Glutamatergic neuron (in vitro differentiated cells): ENCODE data around the gene ATRNL1. TPM values are rescaled to one million over a fixed set of nuclear protein-coding genes. Genes with fewer than 3 reads are reported as not detected.
"Not testable (repeated sequence)": the region's sequence is repeated elsewhere in the genome, so short reads cannot be mapped to it uniquely, and the experiment has no call there.

ENCODE experiments used
- DNase-seq: peaks from one replicate; pipeline ENCODE4 v3.0.0; 2022
- H3K27ac Mint-ChIP-seq: one replicate; pipeline ENCODE4 v1.8.0; 2020; ENCODE audit warnings: mild to moderate bottlenecking, mixed read lengths, inconsistent platforms; ENCODE audit not compliant: unreplicated experiment
- H3K27me3 Mint-ChIP-seq: one replicate; pipeline ENCODE4 v1.8.0; 2020; ENCODE audit warnings: mild to moderate bottlenecking, moderate library complexity, mixed read lengths, inconsistent platforms; ENCODE audit not compliant: unreplicated experiment
- H3K36me3 Mint-ChIP-seq: one replicate; pipeline ENCODE4 v1.8.0; 2020; ENCODE audit warnings: mild to moderate bottlenecking, mixed read lengths, inconsistent platforms; ENCODE audit not compliant: unreplicated experiment
- H3K4me1 Mint-ChIP-seq: one replicate; pipeline ENCODE4 v1.8.0; 2020; ENCODE audit warnings: mild to moderate bottlenecking, low read depth, mixed read lengths, inconsistent platforms; ENCODE audit not compliant: unreplicated experiment
- H3K4me3 Mint-ChIP-seq: one replicate; pipeline ENCODE4 v1.8.0; 2020; ENCODE audit warnings: mild to moderate bottlenecking, mixed read lengths, inconsistent platforms; ENCODE audit not compliant: unreplicated experiment
- H3K9me3 Mint-ChIP-seq: one replicate; pipeline ENCODE4 v1.8.0; 2020; ENCODE audit warnings: mild to moderate bottlenecking, moderate library complexity, mixed read lengths, inconsistent platforms; ENCODE audit not compliant: unreplicated experiment
- total RNA-seq: library from RNA; stranded (reverse); fragmentation: NEBNext Ultra II Directional; extraction: Animal tissue kit (Norgen Biotek cat#: 25700); gene quantifications from one replicate; pipeline ENCODE4 v1.2.1, GENCODE V29; 2021; ENCODE audit not compliant: unreplicated experiment
- TF ChIP-seq, protein P1 (sequence below): fragments of 200-600 bp; sonication (generic); IDR thresholded peaks from one replicate; pipeline ENCODE4 v1.5.0; 2021; ENCODE audit not compliant: partially characterized antibody, unreplicated experiment

The ATRNL1 gene
- total RNA-seq, 1 donor from 2014 or later: 35.9 TPM

DNA sequence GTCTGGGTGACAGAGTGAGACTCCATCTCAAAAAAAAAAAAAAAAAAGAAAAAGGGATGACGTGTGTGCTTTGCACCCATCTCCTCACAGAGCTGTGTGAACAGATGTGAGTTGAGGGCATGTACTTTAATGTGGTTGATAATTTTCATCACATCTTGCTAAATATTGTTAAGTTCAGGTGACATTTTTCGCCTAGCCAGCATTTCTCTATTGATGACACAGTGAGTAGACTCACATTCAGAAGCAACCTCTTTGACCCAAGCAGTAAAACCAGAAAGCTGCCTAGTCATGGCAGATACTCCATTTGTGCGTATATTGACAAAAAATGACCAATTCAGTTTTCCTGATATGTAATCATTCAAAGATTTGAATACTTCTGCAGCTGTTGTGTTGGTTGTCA lies 126.0 kb downstream of the ATRNL1 start:
- no peak for DNase-seq
- H3K4me1 Mint-ChIP-seq: no peaks in the 10 kb centered on the region
- H3K27me3 Mint-ChIP-seq: no peaks in the 10 kb centered on the region
- peaks cover 12% of the 10 kb centered on the region for H3K36me3 Mint-ChIP-seq
- peaks cover 1% of the 10 kb centered on the region for H3K9me3 Mint-ChIP-seq
- no peak overlapping the region for H3K27ac Mint-ChIP-seq
- H3K4me3 Mint-ChIP-seq: no peak overlapping the region
- TF ChIP-seq, protein P1, sequence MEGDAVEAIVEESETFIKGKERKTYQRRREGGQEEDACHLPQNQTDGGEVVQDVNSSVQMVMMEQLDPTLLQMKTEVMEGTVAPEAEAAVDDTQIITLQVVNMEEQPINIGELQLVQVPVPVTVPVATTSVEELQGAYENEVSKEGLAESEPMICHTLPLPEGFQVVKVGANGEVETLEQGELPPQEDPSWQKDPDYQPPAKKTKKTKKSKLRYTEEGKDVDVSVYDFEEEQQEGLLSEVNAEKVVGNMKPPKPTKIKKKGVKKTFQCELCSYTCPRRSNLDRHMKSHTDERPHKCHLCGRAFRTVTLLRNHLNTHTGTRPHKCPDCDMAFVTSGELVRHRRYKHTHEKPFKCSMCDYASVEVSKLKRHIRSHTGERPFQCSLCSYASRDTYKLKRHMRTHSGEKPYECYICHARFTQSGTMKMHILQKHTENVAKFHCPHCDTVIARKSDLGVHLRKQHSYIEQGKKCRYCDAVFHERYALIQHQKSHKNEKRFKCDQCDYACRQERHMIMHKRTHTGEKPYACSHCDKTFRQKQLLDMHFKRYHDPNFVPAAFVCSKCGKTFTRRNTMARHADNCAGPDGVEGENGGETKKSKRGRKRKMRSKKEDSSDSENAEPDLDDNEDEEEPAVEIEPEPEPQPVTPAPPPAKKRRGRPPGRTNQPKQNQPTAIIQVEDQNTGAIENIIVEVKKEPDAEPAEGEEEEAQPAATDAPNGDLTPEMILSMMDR: no peak

DNA sequence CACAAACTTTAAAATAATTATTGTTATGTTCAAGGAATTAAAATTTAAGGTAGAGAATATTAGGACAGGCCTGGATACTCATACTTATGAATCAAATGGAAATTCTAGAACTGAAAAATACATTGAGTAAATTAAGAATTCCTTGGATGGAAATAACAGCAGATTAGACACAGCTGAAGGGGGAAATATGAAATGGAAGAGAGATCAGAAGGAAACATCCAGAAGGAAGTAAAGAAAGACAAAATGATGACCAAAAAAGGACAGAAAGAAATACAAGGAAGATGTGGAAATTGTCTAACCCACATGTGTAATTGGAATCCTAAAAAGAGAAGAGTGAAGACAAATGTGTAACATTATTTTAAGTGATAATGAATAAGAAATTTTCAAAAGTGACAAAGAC lies 128.9 kb downstream of the ATRNL1 start:
- Mint-ChIP-seq H3K4me3 (no peak overlapping the region), H3K36me3 (peaks cover 12% of the 10 kb centered on the region), H3K9me3 (peaks cover 1% of the 10 kb centered on the region), H3K27me3 (no peaks in the 10 kb centered on the region), H3K4me1 (no peaks in the 10 kb centered on the region), H3K27ac (no peak overlapping the region)
- TF ChIP-seq, protein P1: no peak
- no peak for DNase-seq

DNA sequence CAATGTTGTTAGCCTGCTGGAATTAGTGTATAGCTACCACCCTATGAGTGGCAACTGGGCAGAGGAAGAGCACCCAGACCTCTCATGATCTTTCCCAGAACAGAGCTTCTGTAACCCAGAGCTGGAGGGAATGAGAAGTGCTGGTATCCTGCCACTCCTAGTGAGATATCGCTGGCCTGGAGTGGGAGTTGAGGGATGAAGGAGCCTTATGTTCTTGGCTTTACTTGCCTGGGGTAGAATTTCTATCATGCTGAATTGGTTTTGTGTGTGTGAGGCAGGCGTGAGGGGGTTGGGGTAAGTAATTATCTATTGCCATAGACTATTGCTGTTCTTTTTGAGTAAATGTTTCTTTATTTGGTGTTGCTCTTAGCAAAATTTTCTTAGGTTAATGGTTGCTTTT lies 146.6 kb downstream of the ATRNL1 start:
- Mint-ChIP-seq H3K27me3 (no peaks in the 10 kb centered on the region), H3K4me3 (no peak overlapping the region), H3K9me3 (no peaks in the 10 kb centered on the region), H3K27ac (no peak overlapping the region), H3K4me1 (no peaks in the 10 kb centered on the region), H3K36me3 (no peaks in the 10 kb centered on the region)
- TF ChIP-seq, protein P1: no peak
- no peak for DNase-seq

DNA sequence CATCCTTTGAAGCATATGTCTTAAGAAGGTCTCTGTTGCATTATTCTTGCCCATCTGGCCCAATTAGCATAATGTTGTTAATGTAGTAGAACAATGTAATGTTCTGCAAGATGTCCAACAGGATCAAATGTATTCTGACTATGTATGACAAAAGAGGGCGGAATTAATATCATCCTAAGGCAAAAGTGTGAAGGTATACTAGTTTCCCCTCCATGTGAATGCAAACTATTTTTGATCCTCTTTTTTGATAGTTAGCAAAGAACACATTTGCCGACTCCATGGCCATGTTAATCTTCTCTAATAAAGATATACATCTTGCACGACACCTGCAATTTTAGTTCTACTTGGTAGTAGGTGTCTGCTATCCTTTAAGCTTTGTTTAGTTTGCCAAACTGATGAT lies 157.6 kb downstream of the ATRNL1 start:
- H3K27me3 Mint-ChIP-seq: peaks cover 1% of the 10 kb centered on the region
- DNase-seq: no peak
- no peak overlapping the region for H3K27ac Mint-ChIP-seq
- no peaks in the 10 kb centered on the region for H3K36me3 Mint-ChIP-seq
- TF ChIP-seq, protein P1: no peak
- no peak overlapping the region for H3K4me3 Mint-ChIP-seq
- H3K4me1 Mint-ChIP-seq: no peaks in the 10 kb centered on the region
- peaks cover 4% of the 10 kb centered on the region for H3K9me3 Mint-ChIP-seq

DNA sequence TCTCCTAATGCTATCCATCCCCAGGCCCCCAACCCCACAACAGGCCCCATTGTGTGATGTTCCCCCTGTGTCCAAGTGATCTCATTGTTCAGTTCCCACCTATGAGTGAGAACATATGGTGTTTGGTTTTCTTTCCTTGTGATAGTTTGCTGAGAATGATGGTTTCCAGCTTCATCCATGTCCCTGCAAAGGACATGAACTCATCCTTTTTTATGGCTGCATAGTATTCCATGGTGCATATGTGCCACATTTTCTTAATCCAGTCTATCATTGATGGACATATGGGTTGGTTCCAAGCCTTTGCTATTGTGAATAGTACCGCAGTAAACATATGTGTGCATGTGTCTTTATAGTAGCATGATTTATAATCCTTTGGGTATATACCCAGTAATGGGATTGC lies 160.6 kb downstream of the ATRNL1 start:
- not testable (repeated sequence) for DNase-seq, H3K9me3 Mint-ChIP-seq, H3K4me3 Mint-ChIP-seq, H3K27ac Mint-ChIP-seq, H3K27me3 Mint-ChIP-seq, H3K36me3 Mint-ChIP-seq, H3K4me1 Mint-ChIP-seq

DNA sequence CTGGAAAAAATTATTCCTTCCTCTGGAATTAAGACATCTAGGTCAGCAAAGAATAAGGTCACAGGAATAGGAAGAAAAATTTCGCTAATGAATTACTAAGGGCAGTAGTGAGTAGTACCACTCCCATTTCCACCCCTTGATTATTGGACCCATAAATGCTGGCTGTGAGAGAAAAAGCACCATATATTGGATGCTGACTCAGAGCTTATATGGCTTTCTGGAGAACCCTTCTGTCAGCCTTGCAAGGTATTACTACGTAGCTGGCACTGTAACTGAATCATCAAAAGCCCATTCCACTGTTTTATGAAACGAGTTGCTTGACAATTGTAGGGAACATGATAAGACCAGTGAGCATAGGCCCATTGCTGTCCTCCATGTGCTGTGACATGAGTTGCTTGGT lies 179.3 kb downstream of the ATRNL1 start:
- TF ChIP-seq, protein P1: no peak
- Mint-ChIP-seq H3K27ac (no peak overlapping the region), H3K4me3 (no peak overlapping the region), H3K27me3 (no peaks in the 10 kb centered on the region), H3K9me3 (no peaks in the 10 kb centered on the region), H3K36me3 (no peaks in the 10 kb centered on the region), H3K4me1 (no peaks in the 10 kb centered on the region)
- no peak for DNase-seq
